Panc1 (cell line): Measurements from ENCODE around the gene DIPK1B. TPM values are rescaled to one million over a fixed set of nuclear protein-coding genes. Genes with fewer than 3 reads are reported as not detected.

Experiments
- ATAC-seq: fragments of 200-7000 bp; cut with Tn5 transposase; 2 replicates; pipeline ENCODE4 v1.9.1; 2020; ENCODE audit warnings: mild to moderate bottlenecking, moderate library complexity
- BruUV-seq: library from RNA; stranded (reverse); fragments of 400-500 nt; replicated peaks from 2 replicates; lab custom pipeline; 2021; lab: Mats Ljungman, UMichigan
- CTCF ChIA-PET: fragments of 300-600 bp; sonication (Branson Sonifier 250); formaldehyde crosslinking; loops from one replicate; lab custom pipeline; 2022; ENCODE audit warnings: antibody characterized with exemption; lab: Charles Lee
- POLR2A ChIA-PET: fragments of 300-600 bp; sonication (Branson Sonifier 250); formaldehyde crosslinking; loops from one replicate; lab custom pipeline; 2022; ENCODE audit warnings: antibody characterized with exemption; lab: Charles Lee
- DNase-seq: peaks from one replicate; pipeline ENCODE4 v3.0.0-alpha.2; 2010; ENCODE audit warnings: low read depth, low spot score
- H3K27ac ChIP-seq: 2 replicates; pipeline ENCODE4 v1.5.1; 2011; ENCODE audit warnings: mild to moderate bottlenecking, low read length, inconsistent platforms
- H3K27me3 ChIP-seq: fragments of 200-500 bp; sonication (Bioruptor generic); 2 replicates; pipeline ENCODE4 v1.6.0; 2014; ENCODE audit warnings: low read length, inconsistent platforms; ENCODE audit not compliant: control insufficient read depth, insufficient read depth
- H3K36me3 ChIP-seq: fragments of 200-500 bp; sonication (Bioruptor generic); 2 replicates; pipeline ENCODE4 v1.5.1; 2014; ENCODE audit warnings: inconsistent platforms, mild to moderate bottlenecking, low read length, moderate library complexity; ENCODE audit not compliant: control insufficient read depth, insufficient read depth
- H3K4me1 ChIP-seq: 2 replicates; pipeline ENCODE4 v1.5.1; 2011; ENCODE audit warnings: inconsistent platforms, mild to moderate bottlenecking, low read length, moderate library complexity; ENCODE audit not compliant: control insufficient read depth, insufficient read depth
- H3K4me3 ChIP-seq, 2 experiments: 2 replicates each; pipeline ENCODE4 v1.5.1; 2011 to 2012; ENCODE audit warnings: low read depth in 2 of 2, low read length in 2 of 2, mild to moderate bottlenecking in 2 of 2, inconsistent platforms in 1 of 2, moderate library complexity in 1 of 2
- H3K9me3 ChIP-seq: fragments of 200-500 bp; sonication (Bioruptor generic); 2 replicates; pipeline ENCODE4 v1.5.1; 2014; ENCODE audit warnings: low read depth, mild to moderate bottlenecking, inconsistent platforms, low read length, moderate library complexity; ENCODE audit not compliant: control insufficient read depth, insufficient read depth
- CTCF ChIP-seq: fragments of 450-650 bp; IDR thresholded peaks from 2 replicates; pipeline ENCODE4 v1.5.1; 2017; ENCODE audit warnings: mild to moderate bottlenecking
- POLR2AphosphoS5 ChIP-seq: IDR thresholded peaks from 2 replicates; pipeline ENCODE4 v1.6.1; 2012; ENCODE audit warnings: mild to moderate bottlenecking, low read depth, low read length, moderate library complexity
- REST ChIP-seq, 2 experiments: IDR thresholded peaks; 2 replicates each; pipeline ENCODE4 v1.6.1; 2011 to 2012; ENCODE audit warnings: low read depth in 2 of 2, control low read depth in 1 of 2, low read length in 1 of 2, mild to moderate bottlenecking in 1 of 2, moderate library complexity in 1 of 2; ENCODE audit not compliant: insufficient read depth in 1 of 2
- SIN3A ChIP-seq: IDR thresholded peaks from 2 replicates; pipeline ENCODE4 v1.6.1; 2012; ENCODE audit warnings: low read depth, mild to moderate bottlenecking, low read length, moderate library complexity, borderline replicate concordance; ENCODE audit not compliant: insufficient read depth
- TCF7L2 ChIP-seq: IDR thresholded peaks from 2 replicates; pipeline ENCODE4 v1.6.1; 2011; ENCODE audit warnings: mild to moderate bottlenecking, low read depth, low read length, inconsistent platforms
- in situ Hi-C: cut with HindIII; loops from 2 replicates; pipeline ENCODE4 v1.10.0; 2016; ENCODE audit warnings: low sequenced_read_pairs, low pct_unique_long_range_greater_than_20kb
- intact Hi-C: fragments of 100-400 bp; cut with micrococcal nuclease; formaldehyde crosslinking; loops from one replicate; pipeline ENCODE4 v1.10.0; 2022; ENCODE audit not compliant: unreplicated experiment
- total RNA-seq: library from RNA; stranded (reverse); gene quantifications from one replicate; pipeline ENCODE4 v1.2.1, GENCODE V29; 2021; ENCODE audit not compliant: unreplicated experiment

Gene DIPK1B
- total RNA-seq, 1 experiment from 2014 or later, result 10.6 TPM

GRCh38 chr9:136762221-136762691 lies 49.9 kb downstream of the DIPK1B start:
- ChIA-PET POLR2A (no interaction called here), CTCF (interaction anchor here (0.6 to 0.8 kb wide), 2 partner anchors 277 to 455 kb away, joined by 3 to 5 read pairs; no protein-coding TSS in a partner anchor)
- Histone ChIP-seq H3K36me3 (no peaks in the 10 kb centered on the region), H3K4me3 (no peak overlapping the region), H3K27me3 (no peaks in the 10 kb centered on the region), H3K9me3 (no peaks in the 10 kb centered on the region), H3K4me1 (peaks cover 3% of the 10 kb centered on the region; the same call in 1 of the 2 replicates), H3K27ac (no peak overlapping the region)
- DNase-seq (no peak), ATAC-seq (no peak)
- no peak for TF ChIP-seq POLR2AphosphoS5
- TF ChIP-seq CTCF, result no peak
- no peak for TF ChIP-seq SIN3A
- TF ChIP-seq TCF7L2, result no peak
- no peak for TF ChIP-seq REST (IDR thresholded peaks at IDR 0.05; ENCODE audit: insufficient read depth in 1 of 2, low read depth in 2 of 2, low read length in 1 of 2)
- BruUV-seq, result no TSS peak
- intact Hi-C loops (no loop called here), in situ Hi-C loops (no loop called here)

GRCh38 chr9:136762915-136763648 lies 50.7 kb downstream of the DIPK1B start:
- ATAC-seq, result peak; percentile 61
- intact Hi-C loops, result no loop called here
- no peaks in the 10 kb centered on the region for H3K36me3 ChIP-seq
- TF ChIP-seq POLR2AphosphoS5 (no peak), CTCF (peak; percentile 22; the same call in 1 of the 2 replicates)
- H3K4me1 ChIP-seq, result peaks cover 3% of the 10 kb centered on the region; the same call in 1 of the 2 replicates
- ChIA-PET POLR2A (no interaction called here), CTCF (interaction anchor here (0.5 to 0.8 kb wide), 3 partner anchors 27 to 454 kb away, joined by 3 to 6 read pairs (median 5); no protein-coding TSS in a partner anchor)
- in situ Hi-C loops, result no loop called here
- no peak overlapping the region for H3K27ac ChIP-seq
- no peaks in the 10 kb centered on the region for H3K27me3 ChIP-seq
- no TSS peak for BruUV-seq
- H3K4me3 ChIP-seq, result no peak overlapping the region
- DNase-seq, result no peak
- H3K9me3 ChIP-seq, result no peaks in the 10 kb centered on the region
